ENCODE data around the gene PAK6.

- TF ChIP-seq CTCF (IDR thresholded peaks at IDR 0.05) = no peak
- no peak for TF ChIP-seq JUN (IDR thresholded peaks at IDR 0.05)
- no peak for TF ChIP-seq RFX5 (IDR thresholded peaks at IDR 0.05)
- no peak for TF ChIP-seq POLR2A (IDR thresholded peaks at IDR 0.05; ENCODE audit: low read length)
- TF ChIP-seq RNF2 (IDR thresholded peaks at IDR 0.05; ENCODE audit: borderline replicate concordance, low read depth) = no peak
- no peak for TF ChIP-seq KDM1A (IDR thresholded peaks at IDR 0.05; ENCODE audit: low read depth)
- TF ChIP-seq USF2 (IDR thresholded peaks at IDR 0.05) = no peak
- TF ChIP-seq EP300 (IDR thresholded peaks at IDR 0.05) = no peak
- TF ChIP-seq RAD21 (conservative IDR thresholded peaks at IDR 0.05 in 1 of 2, IDR thresholded peaks at IDR 0.05 in 1 of 2) = no peak
- no peak for TF ChIP-seq KDM5A (IDR thresholded peaks at IDR 0.05)
- TF ChIP-seq JUNB (IDR thresholded peaks at IDR 0.05) = no peak
- no peak for TF ChIP-seq SMC3 (IDR thresholded peaks at IDR 0.05)
Measured at GRCh38 chr15:40292246-40292645, 53.4 kb downstream of the PAK6 start.
